Body of pancreas (tissue), 4 donors: Measurements from ENCODE around the gene ZMAT2.

Experiments used
- CTCF ChIP-seq, 7 experiments: fragments of 450-650 bp in 4 of 7; fragments of 200-600 bp in 3 of 7; sonication (generic) in 3 of 7; IDR thresholded peaks; one replicate each; pipeline ENCODE4 v1.5.1; 2016 to 2019; ENCODE audit warnings: antibody characterized with exemption in 7 of 7
- POLR2A ChIP-seq, 3 donors: fragments of 450-650 bp; IDR thresholded peaks; one replicate each; pipeline ENCODE4 v1.6.1; 2016; ENCODE audit warnings: antibody characterized with exemption in 3 of 3, mild to moderate bottlenecking in 2 of 3

- TF ChIP-seq CTCF (IDR thresholded peaks at IDR 0.05) (no peak), POLR2A (IDR thresholded peaks at IDR 0.05) (no peak)
These were observed 37.2 kb downstream of the ZMAT2 start for GRCh38 chr5:140737486-140737885.
